HCT116 (cell line): ENCODE data around the gene HNF4A. TPM values are rescaled to one million over a fixed set of nuclear protein-coding genes. Genes with fewer than 3 reads are reported as not detected.

Source experiments
- ATAC-seq: fragments of 200-7000 bp; cut with Tn5 transposase; 2 replicates; pipeline ENCODE4 v1.9.1; 2020; ENCODE audit warnings: mild to moderate bottlenecking, moderate library complexity
- BruUV-seq: library from RNA; stranded (reverse); fragments of 400-500 nt; replicated peaks from 2 replicates; lab custom pipeline; 2021; lab: Mats Ljungman, UMichigan
- CTCF ChIA-PET: fragments of 300-600 bp; sonication (Branson Sonifier 250); formaldehyde crosslinking; loops from one replicate; lab custom pipeline; 2021; ENCODE audit warnings: antibody characterized with exemption; lab: Charles Lee
- POLR2A ChIA-PET: fragments of 300-600, 350-600 bp; sonication (Branson Sonifier 250); formaldehyde crosslinking; loops from one replicate; lab custom pipeline; 2021; ENCODE audit warnings: antibody characterized with exemption; lab: Charles Lee
- RAD21 ChIA-PET, 2 experiments: fragments of 300-600 bp; sonication (Branson Sonifier 250); formaldehyde crosslinking; loops; one replicate each; lab custom pipeline; 2023; ENCODE audit warnings: low total read pairs in 2 of 2; ENCODE audit not compliant: uncharacterized antibody in 2 of 2, unreplicated experiment in 2 of 2, low non-redundant PET in 1 of 2; lab: Charles Lee
- DNase-seq: peaks from one replicate; pipeline ENCODE4 v3.0.0-alpha.2; 2010; ENCODE audit warnings: low read depth, low spot score
- H2AFZ ChIP-seq: fragments of 200-600 bp; shearing (Covaris generic), sonication (generic); 2 replicates; pipeline ENCODE4 v1.6.1; 2017; ENCODE audit warnings: low read depth, mixed run types, mixed read lengths, antibody characterized with exemption, low read length; ENCODE audit not compliant: poor library complexity, severe bottlenecking
- H3K27ac ChIP-seq: 2 replicates; pipeline ENCODE4 v1.5.1; 2012; ENCODE audit warnings: low read depth, low read length
- H3K27me3 ChIP-seq: fragments of 200-600 bp; sonication (generic); 2 replicates; pipeline ENCODE4 v1.6.1; 2016; ENCODE audit warnings: mixed run types, low read length, mixed read lengths; ENCODE audit not compliant: insufficient read depth
- H3K36me3 ChIP-seq, 2 experiments: fragments of 200-500 bp in 1 of 2; fragments of 200-600 bp in 1 of 2; sonication (Bioruptor generic) in 1 of 2; sonication (generic) in 1 of 2; 2 replicates each; pipeline versions ENCODE4 v1.5.1 to v1.6.1; 2014 to 2016; ENCODE audit warnings: low read length in 2 of 2, inconsistent platforms in 1 of 2, mixed read lengths in 1 of 2, mixed run types in 1 of 2; ENCODE audit not compliant: insufficient read depth in 2 of 2, control insufficient read depth in 1 of 2
- H3K4me1 ChIP-seq, 2 experiments: fragments of 200-600 bp in 1 of 2; sonication (generic) in 1 of 2; 2 replicates each; pipeline versions ENCODE4 v1.5.1 to v1.6.1; 2012 to 2017; ENCODE audit warnings: low read length in 2 of 2, inconsistent platforms in 1 of 2, mild to moderate bottlenecking in 1 of 2, mixed read lengths in 1 of 2, mixed run types in 1 of 2, moderate library complexity in 1 of 2; ENCODE audit not compliant: insufficient read depth in 2 of 2, control insufficient read depth in 1 of 2
- H3K4me2 ChIP-seq: fragments of 200-600 bp; sonication (generic); 2 replicates; pipeline ENCODE4 v1.6.1; 2017; ENCODE audit warnings: mixed run types, low read length, mixed read lengths
- H3K4me3 ChIP-seq, 2 experiments: fragments of 200-600 bp in 1 of 2; sonication (generic) in 1 of 2; replicated peaks in 1 of 2; 2 replicates each; pipeline ENCODE4 v1.5.1; 2011 to 2016; ENCODE audit warnings: low read length in 2 of 2, control low read depth in 1 of 2, low read depth in 1 of 2, mild to moderate bottlenecking in 1 of 2, mixed read lengths in 1 of 2, mixed run types in 1 of 2
- H3K79me2 ChIP-seq: fragments of 200-600 bp; sonication (generic); 2 replicates; pipeline ENCODE4 v1.6.1; 2017; ENCODE audit warnings: mild to moderate bottlenecking, mixed run types, low read length, moderate library complexity, mixed read lengths; ENCODE audit not compliant: insufficient read depth
- H3K9ac ChIP-seq: fragments of 200-600 bp; sonication (generic); 2 replicates; pipeline ENCODE4 v1.6.1; 2016; ENCODE audit warnings: low read length, mixed read lengths
- H3K9me2 ChIP-seq: fragments of 200-600 bp; sonication (generic), shearing (Covaris generic); 2 replicates; pipeline ENCODE4 v1.6.1; 2017; ENCODE audit warnings: mixed run types, mild to moderate bottlenecking, moderate library complexity; ENCODE audit not compliant: insufficient read depth
- H3K9me3 ChIP-seq, 2 experiments: fragments of 200-500 bp in 1 of 2; fragments of 200-600 bp in 1 of 2; sonication (Bioruptor generic) in 1 of 2; sonication (generic) in 1 of 2; 2 replicates each; pipeline ENCODE4 v1.6.1; 2014 to 2017; ENCODE audit warnings: low read length in 2 of 2, mixed read lengths in 2 of 2, inconsistent platforms in 1 of 2, low read depth in 1 of 2, mild to moderate bottlenecking in 1 of 2, mixed run types in 1 of 2, moderate library complexity in 1 of 2; ENCODE audit not compliant: control insufficient read depth in 1 of 2, insufficient read depth in 1 of 2
- H4K20me1 ChIP-seq: fragments of 200-600 bp; sonication (generic), shearing (Covaris generic); 2 replicates; pipeline ENCODE4 v1.6.1; 2017; ENCODE audit warnings: mixed run types, mild to moderate bottlenecking, moderate library complexity; ENCODE audit not compliant: insufficient read depth
- CTCF ChIP-seq, 3 experiments: fragments of 200-600 bp in 1 of 3; sonication (generic) in 1 of 3; IDR thresholded peaks in 2 of 3; conservative IDR thresholded peaks in 1 of 3; 2 replicates each; pipeline ENCODE4 v1.5.1; 2012 to 2017; ENCODE audit warnings: low read depth in 2 of 3, low read length in 2 of 3, antibody characterized with exemption in 1 of 3, borderline replicate concordance in 1 of 3, control low read depth in 1 of 3, mild to moderate bottlenecking in 1 of 3, mixed read lengths in 1 of 3, mixed run types in 1 of 3, moderate library complexity in 1 of 3; ENCODE audit not compliant: insufficient read depth in 1 of 3
- POLR2A ChIP-seq: IDR thresholded peaks from 2 replicates; pipeline ENCODE4 v1.7.0; 2011; ENCODE audit warnings: borderline replicate concordance; ENCODE audit not compliant: insufficient read depth, insufficient read length; ENCODE audit errors: extremely low read depth
- RAD21 ChIP-seq: IDR thresholded peaks from 2 replicates; pipeline ENCODE4 v1.6.1; 2012; ENCODE audit warnings: low read depth, mild to moderate bottlenecking
- SIN3A ChIP-seq: IDR thresholded peaks from 2 replicates; pipeline ENCODE4 v1.6.1; 2012; ENCODE audit warnings: low read depth
- ZBTB33 ChIP-seq: IDR thresholded peaks from 2 replicates; pipeline ENCODE4 v1.6.1; 2011; ENCODE audit warnings: mild to moderate bottlenecking, low read length, moderate library complexity; ENCODE audit not compliant: insufficient replicate concordance; ENCODE audit errors: extremely low read depth
- ZNF274 ChIP-seq: fragments of 200-500 bp; sonication (Bioruptor generic); IDR thresholded peaks from 2 replicates; pipeline ENCODE4 v1.6.1; 2014; ENCODE audit warnings: mild to moderate bottlenecking, low read depth, low read length, inconsistent platforms
- intact Hi-C: fragments of 100-400 bp; cut with micrococcal nuclease; formaldehyde crosslinking; loops from 2 replicates; pipeline ENCODE4 v1.10.0; 2022
- total RNA-seq: library from RNA; stranded (reverse); gene quantifications from one replicate; pipeline ENCODE4 v1.2.1, GENCODE V29; 2021; ENCODE audit not compliant: unreplicated experiment

Gene HNF4A
- total RNA-seq, 1 experiment from 2014 or later: 7.4 TPM

- ChIA-PET RAD21 (no interaction called here), POLR2A (no interaction called here), CTCF (interaction anchor here (2.6 kb wide), 1 partner anchor 173 kb away, joined by 31 read pairs; no protein-coding TSS in a partner anchor)
- Histone ChIP-seq H4K20me1 (no peaks in the 10 kb centered on the region), H3K4me3 (no peak overlapping the region), H3K36me3 (no peaks in the 10 kb centered on the region), H3K4me1 (peaks cover 2 to 12% of the 10 kb centered on the region in 2 experiments; a peak in 1 of 4 replicates), H3K9me2 (no peaks in the 10 kb centered on the region), H3K27me3 (no peaks in the 10 kb centered on the region), H3K9ac (no peak overlapping the region), H3K9me3 (no peaks in the 10 kb centered on the region), H3K27ac (no peak overlapping the region), H3K4me2 (no peak overlapping the region), H2AFZ (no peak overlapping the region), H3K79me2 (no peaks in the 10 kb centered on the region)
- BruUV-seq: no TSS peak
- no peak for ATAC-seq
- DNase-seq: no peak
- TF ChIP-seq ZBTB33 (no peak), RAD21 (no peak), SIN3A (no peak), POLR2A (no peak), CTCF (IDR thresholded peaks at IDR 0.05 in 2 of 3, conservative IDR thresholded peaks at IDR 0.05 in 1 of 3; ENCODE audit: borderline replicate concordance in 1 of 3, insufficient read depth in 1 of 3, low read depth in 2 of 3, low read length in 2 of 3) (no peak), ZNF274 (no peak)
- intact Hi-C loops: no loop called here
Observed at GRCh38 chr20:44390280-44390679, 34.8 kb downstream of the HNF4A start.
